ENCODE results near the gene NAA20. TPM values are rescaled to one million over a fixed set of nuclear protein-coding genes. Genes with fewer than 3 reads are reported as not detected.

The NAA20 gene
- total RNA-seq, 2 donors from 2014 or later = 33.9 to 48.5 TPM

GRCh38 chr20:19991854-19992253, 25.3 kb upstream of the NAA20 start:
- no peak overlapping the region for H3K27ac ChIP-seq
- intact Hi-C loops (cut with DNase I) = loop anchor here (5.0 kb wide), 3 partner anchors 50 to 210 kb away; no protein-coding TSS in a partner anchor
- no peaks in the 10 kb centered on the region for H3K36me3 ChIP-seq

GRCh38 chr20:19992996-19993908, 23.9 kb upstream of the NAA20 start:
- WGBS = 27% methylated on average over 14 of the region's 14 CpGs
- TF ChIP-seq POLR2A (IDR thresholded peaks at IDR 0.05) = no peak
- peak; percentile 22 for TF ChIP-seq POLR2AphosphoS5 (IDR thresholded peaks at IDR 0.05)
- TF ChIP-seq CTCF (IDR thresholded peaks at IDR 0.05) = no peak
- H3K27ac ChIP-seq = peak overlapping the region; percentile 59 to 61
- intact Hi-C loops (cut with DNase I) = loop anchor here (5.0 kb wide), 3 partner anchors 51 to 211 kb away; no protein-coding TSS in a partner anchor
- H3K9me3 ChIP-seq = no peaks in the 10 kb centered on the region
- H3K36me3 ChIP-seq = no peaks in the 10 kb centered on the region
- H3K4me3 ChIP-seq = no peak overlapping the region
- DNase-seq (ENCODE audit: low spot score) = peak; percentile 52
- peaks cover 10% of the 10 kb centered on the region for H3K4me1 ChIP-seq (replicated peaks)
- no peaks in the 10 kb centered on the region for H3K27me3 ChIP-seq (replicated peaks; ENCODE audit: insufficient read depth)

More at GRCh38 chr20:19991854-19992253, 25.3 kb upstream of the NAA20 start:
- no peaks in the 10 kb centered on the region for H3K27me3 ChIP-seq (replicated peaks; ENCODE audit: insufficient read depth)
- H3K9me3 ChIP-seq = no peaks in the 10 kb centered on the region
- H3K4me3 ChIP-seq = no peak overlapping the region
- 63% methylated on average over 2 of the region's 2 CpGs for WGBS
- peaks cover 9% of the 10 kb centered on the region for H3K4me1 ChIP-seq (replicated peaks)
- DNase-seq (ENCODE audit: low spot score) = no peak
- no peak for TF ChIP-seq CTCF (IDR thresholded peaks at IDR 0.05)

- peaks cover 12% of the 10 kb centered on the region for H3K4me1 ChIP-seq (replicated peaks)
These were observed 23.0 kb upstream of the NAA20 start for GRCh38 chr20:19993958-19994669.

GRCh38 chr20:19995220-19995863, 21.8 kb upstream of the NAA20 start:
- Histone ChIP-seq H3K36me3 (no peaks in the 10 kb centered on the region), H3K4me1 (replicated peaks) (peaks cover 16% of the 10 kb centered on the region), H3K9me3 (no peaks in the 10 kb centered on the region), H3K27ac (no peak overlapping the region), H3K4me3 (no peak overlapping the region), H3K27me3 (replicated peaks; ENCODE audit: insufficient read depth) (no peaks in the 10 kb centered on the region)
- TF ChIP-seq POLR2AphosphoS5 (IDR thresholded peaks at IDR 0.05) (peak; percentile 23), CTCF (IDR thresholded peaks at IDR 0.05) (peak; percentile 68 to 78 (median 74)), POLR2A (IDR thresholded peaks at IDR 0.05) (no peak)
- intact Hi-C loops (cut with DNase I) = loop anchor here (5.0 kb wide), 1 partner anchor 303 kb away; no protein-coding TSS in a partner anchor
- peak; percentile 24 for DNase-seq (ENCODE audit: low spot score)
- 35% methylated on average over 5 of the region's 5 CpGs for WGBS

More at GRCh38 chr20:19993958-19994669, 23.0 kb upstream of the NAA20 start:
- no peaks in the 10 kb centered on the region for H3K9me3 ChIP-seq
- WGBS = 51% methylated on average over 12 of the region's 12 CpGs
- no peak for DNase-seq (ENCODE audit: low spot score)
- H3K27ac ChIP-seq = peak overlapping the region; percentile 59 to 61
- TF ChIP-seq POLR2A (IDR thresholded peaks at IDR 0.05) (no peak), CTCF (IDR thresholded peaks at IDR 0.05) (no peak), POLR2AphosphoS5 (IDR thresholded peaks at IDR 0.05) (no peak)
- H3K4me3 ChIP-seq = no peak overlapping the region
- H3K36me3 ChIP-seq = no peaks in the 10 kb centered on the region
- H3K27me3 ChIP-seq (replicated peaks; ENCODE audit: insufficient read depth) = no peaks in the 10 kb centered on the region
- intact Hi-C loops (cut with DNase I) = loop anchor here (5.0 kb wide), 3 partner anchors 52 to 212 kb away; no protein-coding TSS in a partner anchor

Data from prostate gland (tissue), 2 donors.